Small intestine (tissue), 16 donors: Measurements from ENCODE around the gene NOC2L. TPM values are rescaled to one million over a fixed set of nuclear protein-coding genes. Genes with fewer than 3 reads are reported as not detected.
A peak's percentile ranks its signal among the peaks of the same experiment; 100 is the strongest.

ENCODE experiments used
- DNase-seq, 2 donors: peaks; one replicate each; pipeline versions ENCODE4 v3.0.0 to v3.0.0-alpha.2; 2013
- FAIRE-seq: peaks from 2 replicates; lab custom pipeline; 2012; peaks lifted over from hg19 to GRCh38; lab: Jason Lieb, UNC
- H3K27ac ChIP-seq, 3 donors: one replicate each; pipeline ENCODE4 v1.5.1; 2013; ENCODE audit warnings: low read length in 2 of 3, mild to moderate bottlenecking in 2 of 3, control low read depth in 1 of 3, inconsistent platforms in 1 of 3, low read depth in 1 of 3, moderate library complexity in 1 of 3
- H3K27me3 ChIP-seq, 3 donors: one replicate each; pipeline ENCODE4 v1.6.1; 2013; ENCODE audit warnings: low read length in 3 of 3, inconsistent platforms in 1 of 3; ENCODE audit not compliant: control insufficient read depth in 3 of 3, insufficient read depth in 3 of 3
- H3K36me3 ChIP-seq, 3 donors: one replicate each; pipeline ENCODE4 v1.6.1; 2013; ENCODE audit warnings: low read length in 3 of 3, inconsistent platforms in 1 of 3, low read depth in 1 of 3, mild to moderate bottlenecking in 1 of 3, moderate library complexity in 1 of 3; ENCODE audit not compliant: control insufficient read depth in 3 of 3, insufficient read depth in 2 of 3
- H3K4me1 ChIP-seq, 3 donors: one replicate each; pipeline ENCODE4 v1.6.1; 2013; ENCODE audit warnings: low read length in 2 of 3, inconsistent platforms in 1 of 3, low read depth in 1 of 3, mild to moderate bottlenecking in 1 of 3, moderate library complexity in 1 of 3; ENCODE audit not compliant: control insufficient read depth in 3 of 3, insufficient read depth in 2 of 3
- H3K4me3 ChIP-seq, 3 donors: one replicate each; pipeline ENCODE4 v1.5.1; 2013; ENCODE audit warnings: low read length in 3 of 3, control low read depth in 1 of 3, inconsistent platforms in 1 of 3, low read depth in 1 of 3, mild to moderate bottlenecking in 1 of 3, moderate library complexity in 1 of 3
- H3K9me3 ChIP-seq, 2 donors: one replicate each; pipeline ENCODE4 v1.6.1; 2013; ENCODE audit warnings: low read depth in 1 of 2, low read length in 1 of 2; ENCODE audit not compliant: control insufficient read depth in 2 of 2, insufficient read depth in 1 of 2
- WGBS, 3 donors: extraction: QIAGEN DNeasy Blood & Tissue Kit; methylation state at CpG; one replicate each; pipeline ENCODE4 v1.1.7; 2013; 5-methylcytosine and 5-hydroxymethylcytosine counted together
- long read RNA-seq, 10 donors: transcript quantifications; one replicate each; lab custom pipeline, GENCODE V29; 2026
- polyA plus RNA-seq, 4 donors: library from polyadenylated mRNA; stranded (reverse) in 3 of 4; unstranded in 1 of 4; fragments of 200-250 nt in 3 of 4; fragments of 120-200 nt in 1 of 4; gene quantifications; one replicate each; pipeline versions ENCODE4 v1.2.1 to v1.2.3, GENCODE V29; 2013
- donor health status: healthy with polysubstance abuse.
- donor health status: control.
- donor health status: control.
- donor health status: Bipolar disorder and iron deficiency.
- donor health status: healthy.

Gene NOC2L
- 10 to 100 TPM; 34.0 to 69.3 (median 45.4) TPM for polyA plus RNA-seq
- long read RNA-seq, donor 1 = 0 reads
- long read RNA-seq, donor 2, partial matches to known transcripts = 0 of 1 reads
- long read RNA-seq, donor 2, other reads (novel, unspliced or antisense) = 0 of 1 reads
- long read RNA-seq, donor 3, partial matches to known transcripts = 5 of 11 reads
- long read RNA-seq, donor 3, other reads (novel, unspliced or antisense) = 0 of 11 reads
- long read RNA-seq, donor 4 = 0 reads
- long read RNA-seq, donor 5, partial matches to known transcripts = 22 of 23 reads
- long read RNA-seq, donor 5, other reads (novel, unspliced or antisense) = 0 of 23 reads
- long read RNA-seq, donor 6, partial matches to known transcripts = 0 of 1 reads
- long read RNA-seq, donor 6, other reads (novel, unspliced or antisense) = 0 of 1 reads
- long read RNA-seq, donor 7 = 0 reads
- long read RNA-seq, donor 8 = 0 reads
- long read RNA-seq, donor 9, partial matches to known transcripts = 0 of 2 reads
- long read RNA-seq, donor 9, other reads (novel, unspliced or antisense) = 0 of 2 reads
- long read RNA-seq, donor 10, partial matches to known transcripts = 0 of 4 reads
- long read RNA-seq, donor 10, other reads (novel, unspliced or antisense) = 0 of 4 reads

DNA sequence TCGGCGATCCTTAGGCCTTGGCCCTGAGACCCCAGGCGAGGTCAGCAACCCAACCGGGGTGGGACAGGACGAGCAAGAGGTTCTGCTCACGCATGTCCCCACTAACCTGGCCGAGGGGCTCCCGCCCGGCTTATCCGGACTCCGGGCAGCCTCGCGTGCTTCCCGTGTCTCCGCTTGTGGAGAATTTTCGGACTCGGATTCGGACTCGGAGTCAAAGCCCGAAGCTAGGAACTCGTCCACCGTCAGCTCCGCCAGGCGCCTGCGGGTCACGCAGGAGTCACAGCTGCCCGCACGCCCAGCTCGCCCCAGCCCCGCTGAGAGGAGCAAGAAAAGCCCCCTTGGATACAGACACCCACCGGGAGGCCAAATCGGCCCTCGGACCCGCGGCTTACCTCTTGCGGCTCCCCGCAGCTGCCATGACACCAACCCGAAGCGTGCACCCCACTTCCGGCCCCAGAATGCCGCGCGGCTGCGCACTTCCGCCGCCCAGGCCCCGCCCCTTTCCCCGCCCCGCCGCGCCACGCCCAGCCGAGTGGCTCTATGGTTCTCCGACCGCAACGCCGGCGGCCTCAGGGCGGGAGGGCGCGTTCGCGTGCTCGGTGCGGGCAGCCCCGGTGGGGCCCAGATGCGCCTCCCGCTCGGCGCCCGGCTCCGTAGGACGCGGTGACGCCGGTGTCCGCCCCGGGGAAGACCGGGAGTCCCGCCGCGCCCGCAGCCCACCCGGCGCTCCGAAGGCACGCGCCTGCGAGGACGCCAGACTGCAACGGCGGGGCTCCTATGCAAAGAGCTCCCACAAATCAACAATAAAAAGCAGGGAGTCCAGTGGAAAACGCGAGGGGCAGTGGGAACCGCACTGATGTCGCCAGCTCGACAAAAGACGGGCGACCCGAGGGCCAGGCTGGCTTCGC lies at the start of gene NOC2L:
Gene NOC2L (minus strand): TSS at position 434 of the 908 bp plus-strand sequence. CDS start 16 bp downstream, at position 418.
- Histone ChIP-seq H3K36me3 (peaks cover 4 to 54% (median 6%) of the 10 kb centered on the region in 3 donors), H3K4me1 (peaks cover 2 to 12% (median 4%) of the 10 kb centered on the region in 3 donors), H3K27ac (peak within 1 kb of the TSS in 1 of 3 donors; percentile 8), H3K4me3 (peak within 1 kb of the TSS; percentile 92 to 96 (median 93)), H3K27me3 (peaks cover 0 to 11% (median 0%) of the 10 kb centered on the region in 3 donors), H3K9me3 (peaks cover 0 to 4% of the 10 kb centered on the region in 2 donors)
- no peak for FAIRE-seq
- WGBS, 3 donors = 7 to 9% (median 7%) methylated on average over 60 to 101 of the region's 101 CpGs
- DNase-seq = peak; percentile 88 to 96

DNA sequence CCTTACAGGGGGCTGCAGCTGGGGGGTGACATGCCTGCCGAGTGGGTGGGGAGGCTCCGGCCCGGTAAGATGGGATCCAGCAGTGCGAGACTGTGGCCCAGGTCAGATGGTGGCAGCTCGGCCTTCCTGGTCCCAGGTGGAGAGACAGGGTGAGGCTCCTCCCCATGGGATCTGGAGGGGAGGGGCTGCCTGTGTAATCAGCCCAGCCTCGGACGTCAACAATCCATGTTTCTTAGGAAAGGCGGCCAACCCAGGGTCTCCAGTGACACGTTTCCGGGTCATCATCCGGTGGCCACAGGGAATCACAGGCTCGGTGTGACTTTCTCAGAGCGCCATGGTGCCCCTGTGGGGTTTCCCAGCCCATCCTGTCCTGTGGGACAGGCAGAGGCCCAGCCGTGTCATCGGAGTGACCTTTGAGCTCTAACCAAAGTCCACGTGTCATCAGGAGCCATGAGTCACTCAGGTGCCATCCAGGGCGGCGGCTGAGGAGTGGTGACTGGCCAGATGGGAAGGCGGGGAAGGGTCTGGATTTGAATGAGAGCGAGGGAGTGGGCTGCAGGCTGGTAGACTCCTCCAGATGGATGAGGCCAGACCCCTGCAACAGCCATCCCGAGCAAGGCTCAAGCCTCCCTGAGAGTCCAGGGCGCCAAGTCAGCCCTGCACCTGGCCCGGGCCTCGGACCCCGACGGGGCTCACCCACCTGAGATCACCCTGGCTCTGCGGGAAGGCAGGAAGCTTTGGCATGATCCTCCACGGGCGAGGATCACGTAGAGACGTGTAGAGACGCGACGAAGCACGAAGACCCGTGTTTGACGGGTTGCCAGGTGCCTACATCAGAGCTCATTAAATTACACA lies 47.5 kb upstream of the NOC2L start:
- peaks cover 0 to 12% (median 0%) of the 10 kb centered on the region in 3 donors for H3K36me3 ChIP-seq
- H3K27ac ChIP-seq = peak overlapping the region; percentile 73 to 98 (median 78)
- DNase-seq (peak; percentile 97), FAIRE-seq (no peak)
- peaks cover 0 to 4% of the 10 kb centered on the region in 2 donors for H3K9me3 ChIP-seq
- 37 to 72% (median 57%) methylated on average over 37 of the region's 37 CpGs for WGBS, 3 donors
- H3K27me3 ChIP-seq = peaks cover 0 to 9% (median 3%) of the 10 kb centered on the region in 3 donors
- peak overlapping the region in 2 of 3 donors; percentile 16 to 51 for H3K4me3 ChIP-seq
- peaks cover 0 to 33% (median 0%) of the 10 kb centered on the region in 3 donors for H3K4me1 ChIP-seq

DNA sequence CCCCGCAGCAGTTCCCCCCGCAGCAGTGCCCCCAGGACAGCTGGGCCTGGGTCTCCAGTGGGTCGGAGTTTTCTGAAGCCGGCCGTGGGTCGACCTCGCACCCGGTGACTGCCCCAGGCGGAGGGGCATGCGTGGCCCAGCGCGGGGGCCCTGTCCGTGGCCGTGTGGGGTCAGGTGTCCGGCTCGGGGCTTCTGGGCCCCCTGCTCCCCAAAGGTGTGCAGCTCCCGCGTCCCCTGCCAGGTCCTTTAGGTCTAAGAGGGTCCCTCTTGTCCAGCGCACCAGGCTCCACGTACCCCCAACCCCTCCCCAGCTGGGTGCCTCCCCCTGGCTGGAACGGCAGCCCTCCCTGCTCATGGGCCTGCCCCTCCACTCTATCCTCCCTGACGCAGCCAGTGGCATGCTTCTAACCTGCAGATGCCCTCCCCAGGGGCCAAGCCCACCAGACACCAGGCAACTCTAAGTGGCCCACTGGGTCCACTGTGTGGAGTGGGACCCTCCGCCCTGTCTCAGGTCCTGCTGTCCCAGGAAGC lies 46.8 kb upstream of the NOC2L start:
- Histone ChIP-seq H3K9me3 (peaks cover 0 to 4% of the 10 kb centered on the region in 2 donors), H3K4me1 (peaks cover 0 to 39% (median 0%) of the 10 kb centered on the region in 3 donors), H3K36me3 (peaks cover 0 to 12% (median 0%) of the 10 kb centered on the region in 3 donors), H3K4me3 (peak overlapping the region in 2 of 3 donors; percentile 16 to 51), H3K27me3 (peaks cover 0 to 16% (median 3%) of the 10 kb centered on the region in 3 donors), H3K27ac (peak overlapping the region; percentile 73 to 98 (median 78))
- FAIRE-seq (no peak), DNase-seq (no peak)
- WGBS, 3 donors = 51 to 65% (median 56%) methylated on average over 17 to 23 of the region's 23 CpGs

DNA sequence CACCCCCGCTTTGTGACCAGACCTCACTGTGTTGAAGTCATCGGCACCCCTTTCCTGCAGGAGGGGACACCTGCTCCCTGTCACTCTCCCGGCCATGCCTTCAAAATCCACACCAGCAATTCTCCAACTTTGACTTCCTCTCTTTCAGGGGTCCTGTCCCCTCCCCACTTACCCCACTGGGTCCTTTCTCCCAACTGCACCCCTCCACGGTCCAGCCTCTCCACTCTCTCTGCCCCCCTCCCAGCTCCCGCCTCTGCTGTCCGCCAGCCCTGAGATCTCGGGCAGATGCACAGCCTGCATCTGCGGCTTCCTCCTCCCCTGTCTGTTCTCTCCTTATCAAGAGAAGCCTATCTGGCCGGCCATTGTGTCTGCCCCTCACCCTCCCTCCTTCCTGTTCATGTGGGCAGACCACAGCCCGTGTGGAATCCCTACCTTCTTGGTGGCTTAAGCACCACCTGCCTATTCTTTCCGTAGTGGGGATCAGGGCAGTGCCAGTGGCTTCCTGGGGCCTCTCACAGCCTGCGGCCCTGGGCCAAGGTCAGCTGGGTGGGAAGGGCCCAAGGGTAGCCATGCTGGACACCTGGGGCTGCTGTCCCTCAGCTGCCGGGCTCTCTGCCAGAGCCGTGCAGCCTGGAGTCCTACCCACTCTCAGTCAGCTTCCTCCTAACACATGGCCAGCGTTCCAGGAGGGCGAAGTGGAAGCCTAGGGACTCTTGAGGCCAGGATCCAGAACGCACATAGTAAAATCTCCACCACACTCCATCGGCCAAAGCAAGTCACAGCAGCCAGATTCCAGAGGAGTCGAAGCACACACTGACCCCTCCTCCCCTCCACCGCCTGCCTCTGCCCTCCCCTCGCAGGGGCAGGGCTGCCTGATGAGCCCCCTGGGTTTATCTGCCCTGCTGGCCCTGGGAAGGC lies 46.0 kb upstream of the NOC2L start:
- DNase-seq = peak; percentile 68 to 69
- H3K27ac ChIP-seq = peak overlapping the region; percentile 33 to 98 (median 78)
- WGBS, 3 donors = 10 to 15% (median 14%) methylated on average over 21 of the region's 21 CpGs
- H3K4me1 ChIP-seq = peaks cover 0 to 43% (median 4%) of the 10 kb centered on the region in 3 donors
- H3K36me3 ChIP-seq = peaks cover 0 to 12% (median 0%) of the 10 kb centered on the region in 3 donors
- H3K9me3 ChIP-seq = peaks cover 0 to 4% of the 10 kb centered on the region in 2 donors
- FAIRE-seq = no peak
- H3K27me3 ChIP-seq = peaks cover 0 to 20% (median 3%) of the 10 kb centered on the region in 3 donors
- H3K4me3 ChIP-seq = peak overlapping the region in 2 of 3 donors; percentile 16 to 51

DNA sequence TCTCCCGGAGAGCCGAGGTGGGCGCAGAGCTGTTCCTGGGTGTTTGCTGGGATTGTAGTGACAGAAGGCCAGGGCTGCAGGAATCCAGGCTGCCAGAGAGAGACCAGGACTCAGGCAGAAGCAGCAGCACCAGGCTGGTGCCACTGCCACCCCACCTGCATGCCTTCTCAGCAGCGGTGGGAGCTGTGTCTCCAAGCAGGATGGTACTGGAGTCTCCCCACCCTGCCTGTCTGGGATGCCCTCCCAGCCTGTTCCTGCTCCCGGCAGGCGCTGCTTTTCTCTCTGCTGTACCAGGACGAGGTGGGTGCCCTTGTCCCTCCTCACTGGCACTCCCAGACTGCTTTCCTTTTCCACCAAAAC lies 45.3 kb upstream of the NOC2L start:
- H3K36me3 ChIP-seq = peaks cover 0 to 12% (median 0%) of the 10 kb centered on the region in 3 donors
- H3K4me3 ChIP-seq = no peak overlapping the region
- peaks cover 0 to 43% (median 4%) of the 10 kb centered on the region in 3 donors for H3K4me1 ChIP-seq
- H3K27me3 ChIP-seq = peaks cover 0 to 22% (median 5%) of the 10 kb centered on the region in 3 donors
- 45 to 66% (median 59%) methylated on average over 4 to 7 of the region's 7 CpGs for whole genome bisulfite sequencing, 3 donors
- DNase-seq (no peak), FAIRE-seq (no peak)
- H3K9me3 ChIP-seq = peaks cover 0 to 4% of the 10 kb centered on the region in 2 donors
- H3K27ac ChIP-seq = peak overlapping the region in 1 of 3 donors; percentile 78

DNA sequence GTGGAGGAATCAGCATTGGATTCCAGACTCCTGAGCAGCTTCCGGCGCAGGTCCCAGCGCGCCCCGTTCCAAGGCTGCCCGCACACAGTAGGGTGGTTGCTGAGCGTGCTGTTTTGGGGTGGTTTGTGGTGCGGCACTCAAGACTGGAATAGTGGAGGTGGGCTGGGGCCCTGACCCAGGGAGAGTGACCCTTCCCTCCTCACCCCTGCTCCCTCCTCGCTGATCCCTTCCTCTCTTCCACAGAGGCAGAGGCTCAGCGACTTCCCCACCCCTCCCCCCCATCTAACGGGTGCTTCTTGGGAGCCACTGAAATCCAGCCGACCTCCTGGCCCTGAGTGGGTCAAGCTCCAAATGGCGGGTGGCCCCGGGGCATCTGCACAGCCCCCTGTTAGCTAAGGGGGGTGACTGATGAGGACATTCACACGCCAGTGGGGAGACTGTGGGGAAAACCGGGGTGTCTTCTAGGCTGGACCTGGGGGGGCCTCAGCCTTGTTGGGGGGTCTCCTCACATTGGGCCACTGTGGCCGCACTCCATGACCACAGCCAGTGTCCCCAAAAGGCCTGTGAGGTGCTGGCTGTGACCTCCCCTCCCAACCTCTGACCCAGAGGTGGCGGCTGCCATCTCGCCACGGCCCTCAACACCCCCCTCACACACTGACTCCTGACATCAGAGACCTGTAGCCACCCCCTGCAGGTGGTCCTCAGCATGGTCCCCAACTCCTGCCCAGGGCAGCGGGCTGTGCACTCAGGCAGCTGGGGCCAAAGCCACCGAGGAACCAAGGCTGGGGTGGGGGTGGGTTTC lies 44.8 kb upstream of the NOC2L start:
- Histone ChIP-seq H3K4me3 (no peak overlapping the region), H3K4me1 (peaks cover 0 to 43% (median 4%) of the 10 kb centered on the region in 3 donors), H3K27ac (no peak overlapping the region), H3K36me3 (peaks cover 0 to 12% (median 0%) of the 10 kb centered on the region in 3 donors), H3K9me3 (peaks cover 0 to 4% of the 10 kb centered on the region in 2 donors), H3K27me3 (peaks cover 0 to 25% (median 8%) of the 10 kb centered on the region in 3 donors)
- WGBS, 3 donors = 80 to 85% (median 85%) methylated on average over 22 of the region's 22 CpGs
- DNase-seq (no peak), FAIRE-seq (no peak)
